Kidney glomerular epithelial cell (primary cell): ENCODE data around the gene MYL1.

Experiments
- DNase-seq: peaks from one replicate; lab custom pipeline; 2025; lab: John Stamatoyannopoulos, UW

The MYL1 gene

DNA sequence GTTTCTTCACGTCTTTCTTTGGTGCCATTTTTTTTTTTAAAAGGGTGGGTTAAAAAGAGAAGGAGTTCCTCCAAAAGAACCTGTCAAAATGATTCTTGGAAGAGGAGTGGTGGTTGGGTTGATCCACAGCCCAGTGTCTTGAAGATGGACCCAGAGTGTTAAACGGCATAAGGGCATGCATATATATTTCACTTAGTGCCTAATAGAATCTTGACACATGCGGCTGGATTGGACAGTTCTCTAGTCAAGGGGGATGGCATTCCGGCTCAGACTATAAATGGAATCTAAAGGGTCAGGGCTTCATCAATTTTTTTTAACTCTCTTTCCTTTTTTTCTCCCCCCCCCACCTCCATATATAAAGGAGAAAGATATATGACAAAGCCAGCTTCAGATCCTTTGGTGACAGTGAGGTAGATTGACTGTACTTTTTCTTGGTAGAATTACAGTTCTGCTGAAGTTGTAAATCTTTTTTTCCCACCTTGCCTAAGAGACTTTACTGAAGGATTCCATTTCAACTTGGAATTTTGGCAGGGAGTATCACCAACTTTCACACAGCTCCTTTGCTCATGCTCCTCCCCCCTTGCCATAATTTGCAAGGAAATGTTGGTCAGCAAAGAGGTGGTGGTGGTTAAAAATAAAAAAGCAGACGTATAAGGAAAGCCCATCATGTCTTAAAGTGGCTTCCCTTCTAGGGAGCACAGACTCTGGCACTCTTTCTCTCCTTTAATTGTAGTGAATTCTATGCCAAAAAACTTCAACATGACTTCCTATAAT, at the start of gene MYL1:
TSS of gene MYL1 (minus strand) at position 160 of the 774 bp plus-strand sequence. CDS start at position 28, 132 bp downstream.
- DNase-seq = no peak

GRCh38 chr2:210363876-210364275, 48.9 kb upstream of the MYL1 start:
- no peak for DNase-seq

DNA sequence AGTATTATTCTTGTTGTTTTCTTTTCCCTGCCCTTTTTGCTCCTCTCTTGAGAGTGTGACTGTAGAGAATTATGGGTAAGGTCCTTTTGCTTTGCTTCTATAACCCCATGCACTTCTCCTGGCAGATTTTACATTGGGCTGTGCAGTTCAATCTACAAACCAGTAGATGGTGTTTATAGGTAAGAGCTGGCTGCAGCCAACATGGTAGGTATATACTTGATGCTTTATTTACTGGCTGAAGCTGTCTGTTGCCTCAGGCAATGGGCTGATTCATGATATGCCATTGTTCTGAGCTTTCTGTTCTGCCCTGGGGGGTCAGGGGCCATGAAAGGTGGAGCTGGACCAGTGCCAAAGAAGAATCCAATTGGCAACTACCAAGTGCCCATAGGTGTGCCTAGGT, 48.3 kb upstream of the MYL1 start:
- DNase-seq = no peak

- DNase-seq = no peak
Observed at GRCh38 chr2:210360412-210360811, 45.4 kb upstream of the MYL1 start.

GRCh38 chr2:210356944-210357343, 42.0 kb upstream of the MYL1 start:
- no peak for DNase-seq

DNA sequence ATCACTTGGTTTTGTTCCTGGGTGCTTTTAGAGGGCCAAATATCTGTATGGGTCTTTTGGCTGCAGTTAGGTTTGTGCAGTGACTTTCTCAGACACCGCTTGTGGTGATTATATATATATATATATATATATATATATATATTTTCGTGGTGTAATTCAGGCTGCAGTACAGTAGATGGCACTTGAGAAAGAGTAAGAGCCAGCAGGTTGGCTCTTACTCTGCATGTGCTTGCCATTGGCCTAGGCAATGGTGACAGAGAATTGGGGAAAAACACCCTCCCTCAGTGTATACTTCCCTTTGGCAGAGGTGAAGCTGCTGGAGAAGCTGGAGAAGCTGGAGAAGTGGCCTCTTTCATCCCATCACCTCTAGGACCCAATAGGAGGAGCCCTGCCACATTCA, 22.2 kb upstream of the MYL1 start:
- no peak for DNase-seq

- no peak for DNase-seq
Observed at GRCh38 chr2:210324906-210325305, 9.9 kb upstream of the MYL1 start.

- DNase-seq = no peak
Observed at GRCh38 chr2:210324458-210324857, 9.5 kb upstream of the MYL1 start.

- DNase-seq = no peak
Observed at GRCh38 chr2:210323003-210323402, 8.0 kb upstream of the MYL1 start.

GRCh38 chr2:210318891-210319290, 3.9 kb upstream of the MYL1 start:
- DNase-seq = peak; percentile 59

GRCh38 chr2:210318486-210318885, 3.5 kb upstream of the MYL1 start:
- DNase-seq = no peak

DNA sequence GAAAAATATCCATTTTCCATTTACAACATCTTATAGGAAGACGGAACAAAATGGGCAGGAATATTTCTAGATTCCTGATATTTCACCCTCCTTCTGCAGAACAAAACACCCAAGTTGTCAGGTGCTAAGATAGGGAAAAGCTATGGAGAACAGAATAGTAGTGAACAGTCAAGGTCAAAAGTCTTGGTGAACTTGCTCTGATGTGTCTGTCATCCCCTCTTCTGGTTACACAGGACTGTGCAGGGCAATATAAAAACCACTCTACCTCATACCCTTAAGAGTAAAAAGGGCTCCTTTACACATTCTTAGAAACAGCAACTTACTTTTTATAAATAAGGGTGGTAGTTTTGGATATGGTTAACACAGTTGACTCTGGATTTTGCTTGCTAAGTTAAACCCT, 4.4 kb downstream of the MYL1 start:
- DNase-seq = no peak

GRCh38 chr2:210309548-210310233, 5.3 kb downstream of the MYL1 start:
- DNase-seq = no peak

DNA sequence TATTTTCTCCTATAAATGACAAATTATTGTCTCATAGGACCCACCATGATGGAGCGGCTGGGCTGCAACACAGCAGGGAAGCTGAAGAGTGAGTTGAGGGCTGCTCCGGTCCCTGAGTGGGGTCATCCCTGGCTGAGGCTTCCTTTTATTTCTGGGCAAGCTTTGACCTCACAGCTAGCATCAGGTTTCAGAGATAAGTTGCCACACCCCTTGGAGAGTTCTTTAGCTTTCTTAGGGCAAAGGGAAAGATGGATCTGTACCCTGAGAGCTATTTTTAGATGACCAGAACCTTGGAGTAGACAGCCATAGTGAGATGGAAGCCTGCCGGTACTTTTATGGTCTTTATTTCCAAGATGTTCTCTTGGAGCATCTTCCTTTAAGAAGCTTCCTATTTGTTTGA, 11.5 kb downstream of the MYL1 start:
- DNase-seq = no peak

- DNase-seq = peak; percentile 28
Observed at GRCh38 chr2:210302326-210302725, 12.6 kb downstream of the MYL1 start.

DNA sequence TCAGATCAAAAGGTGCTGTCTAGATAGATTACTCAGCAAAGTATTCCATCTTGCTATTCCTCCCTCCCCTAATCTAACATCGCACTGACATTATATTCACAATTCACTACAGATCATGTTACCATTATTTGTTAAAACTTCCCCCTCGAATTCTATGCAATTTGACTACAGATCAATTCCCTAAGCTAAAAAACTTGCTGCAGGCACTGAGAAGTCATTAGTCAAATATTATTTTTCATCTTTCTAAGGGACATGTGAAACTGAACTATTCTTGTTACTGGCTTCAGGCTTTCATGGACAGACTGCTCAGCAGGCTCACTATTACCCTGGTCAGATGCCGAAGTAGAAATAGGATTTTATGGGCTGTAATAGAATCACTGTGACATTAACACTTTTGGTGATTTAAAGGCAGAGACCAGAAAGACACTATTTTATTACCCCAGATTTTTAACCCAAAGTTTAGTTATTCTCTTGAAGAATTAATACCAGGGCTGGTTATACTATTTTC, 15.1 kb downstream of the MYL1 start:
- no peak for DNase-seq

- no peak for DNase-seq
Observed at GRCh38 chr2:210288408-210288807, 26.6 kb downstream of the MYL1 start.

DNA sequence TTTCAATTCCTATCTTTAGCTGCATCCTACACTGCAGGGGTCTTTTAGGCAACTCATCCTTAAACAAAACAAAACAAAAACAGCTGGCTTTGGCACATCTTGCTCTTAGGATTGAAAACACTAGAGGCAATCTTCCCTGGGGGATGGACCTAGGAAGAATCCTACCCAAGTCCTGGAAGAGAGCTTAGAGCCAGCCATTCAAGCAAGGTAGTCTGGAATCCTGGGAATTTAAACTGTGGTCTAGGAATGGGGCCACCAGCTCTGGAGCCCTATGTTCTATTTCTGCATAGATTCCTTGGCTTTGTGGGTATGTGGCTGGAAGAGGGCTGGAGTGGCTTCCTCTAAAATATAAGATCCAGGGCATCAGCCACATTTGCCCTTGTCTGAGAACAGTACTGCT, 27.7 kb downstream of the MYL1 start:
- DNase-seq = no peak

DNA sequence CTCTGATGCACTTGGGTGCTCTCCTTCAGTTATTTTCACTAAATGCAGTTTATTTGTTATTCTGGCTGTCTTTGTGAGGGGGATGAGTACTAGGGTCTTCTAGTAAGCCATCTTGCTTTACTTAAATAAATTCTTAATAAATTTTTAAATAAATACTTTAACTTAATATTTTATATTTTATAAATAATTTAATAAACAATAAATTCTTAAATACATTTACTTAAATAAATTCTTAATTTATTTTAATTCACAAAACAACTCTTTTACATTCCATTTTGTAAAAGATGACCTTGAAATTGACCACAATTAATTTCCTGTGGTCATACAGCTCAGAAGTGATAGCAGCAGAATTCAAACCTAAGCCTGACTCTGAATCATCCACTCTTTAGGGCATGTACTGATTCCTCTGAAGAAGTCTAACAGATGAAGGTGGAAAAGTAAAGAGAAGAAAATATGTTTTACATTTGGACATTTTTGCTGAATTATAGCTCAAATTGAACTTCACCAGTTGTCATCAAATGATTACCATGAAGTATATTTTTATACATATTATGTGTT, 28.8 kb downstream of the MYL1 start:
- DNase-seq = no peak

- no peak for DNase-seq
Observed at GRCh38 chr2:210277133-210277532, 37.8 kb downstream of the MYL1 start.

DNA sequence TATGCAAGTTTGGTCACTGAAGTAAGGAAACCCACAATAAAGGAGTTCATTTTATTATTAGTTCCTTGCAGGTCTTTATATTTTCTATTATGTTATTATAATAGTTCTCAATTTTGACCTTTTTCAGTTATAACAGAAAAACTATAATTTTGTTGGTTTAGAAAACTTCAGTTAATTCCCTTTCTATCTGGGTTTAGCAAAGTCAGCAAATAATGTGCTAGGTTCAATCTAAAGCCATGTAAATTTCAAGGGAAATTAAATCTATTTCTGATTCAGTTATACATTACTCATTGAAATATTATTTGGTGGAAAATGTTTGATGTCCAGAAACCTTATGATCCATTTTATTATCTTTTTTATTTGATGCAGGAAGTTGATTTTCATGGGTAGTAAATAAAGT, 43.7 kb downstream of the MYL1 start:
- no peak for DNase-seq

DNA sequence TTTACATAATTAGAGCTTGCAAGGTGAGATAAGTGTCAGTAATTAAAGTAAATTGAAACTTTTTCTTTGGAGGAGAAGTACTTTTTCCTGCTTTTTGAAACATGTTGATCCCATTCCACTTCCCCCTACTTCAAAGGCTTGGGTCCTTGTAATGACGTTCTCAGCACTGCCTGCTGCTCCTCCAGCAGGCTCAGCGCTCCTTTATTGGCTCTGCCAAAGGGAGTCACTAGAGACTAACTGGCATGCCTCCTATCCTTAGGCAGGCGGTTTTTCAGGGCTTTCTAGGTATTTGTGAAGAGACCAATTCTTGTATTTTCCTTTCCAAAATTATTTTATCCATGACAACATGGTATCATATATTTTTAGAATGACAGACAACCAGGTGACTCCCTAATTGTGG, 45.8 kb downstream of the MYL1 start:
- no peak for DNase-seq

DNA sequence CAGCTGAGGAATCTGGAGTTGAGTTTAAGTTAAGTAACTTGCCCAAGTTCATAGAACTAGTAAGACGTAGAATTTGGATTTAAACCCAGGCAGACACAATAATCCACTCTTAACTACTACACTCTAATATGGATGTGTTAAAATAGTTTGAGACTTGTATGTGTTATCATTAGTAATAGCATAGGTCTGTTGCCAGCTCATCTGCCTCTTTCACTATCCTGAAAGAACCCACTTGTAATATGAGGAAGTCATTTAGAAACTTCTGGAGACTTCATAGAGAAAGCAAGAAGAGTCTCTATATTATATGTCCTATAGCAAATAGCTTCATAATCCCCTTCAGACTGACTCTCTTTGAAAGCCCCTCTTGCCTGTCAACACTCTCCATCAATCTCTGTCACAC, 46.7 kb downstream of the MYL1 start:
- DNase-seq = no peak
